ENCODE results near the gene SPON1. TPM values are rescaled to one million over a fixed set of nuclear protein-coding genes. Genes with fewer than 3 reads are reported as not detected.

The SPON1 gene
- total and polyA plus RNA-seq, 10 of the 15 experiments (the other 5 are each of a cell fraction or from before 2014, with no cell fraction given) = 0.13 to 1.1 (median 0.18) TPM; not detected in 5

- TF ChIP-seq POU2F2 (IDR thresholded peaks at IDR 0.05; ENCODE audit: borderline replicate concordance, low read depth, low read length) = 0 out of 3 replicates have a peak, but pooled peaks have one; percentile 25
- TF ChIP-seq DPF2 (IDR thresholded peaks at IDR 0.05) = 0 out of 2 replicates have a peak, but pooled peaks have one; percentile 18
- peak; percentile 65; the same call in 1 of the 2 replicates for TF ChIP-seq MTA2 (IDR thresholded peaks at IDR 0.05; ENCODE audit: low read depth)
- TF ChIP-seq IKZF2 (IDR thresholded peaks at IDR 0.05) = peak in 1 of 2 experiments; percentile 38; a peak in 3 of 4 replicates
- TF ChIP-seq IKZF1 (conservative IDR thresholded peaks at IDR 0.05) = peak; percentile 31
- TF ChIP-seq SMC3 (IDR thresholded peaks at IDR 0.05; ENCODE audit: borderline replicate concordance, low read length) = peak; percentile 4; the same call in 1 of the 2 replicates
- TF ChIP-seq, protein P1, sequence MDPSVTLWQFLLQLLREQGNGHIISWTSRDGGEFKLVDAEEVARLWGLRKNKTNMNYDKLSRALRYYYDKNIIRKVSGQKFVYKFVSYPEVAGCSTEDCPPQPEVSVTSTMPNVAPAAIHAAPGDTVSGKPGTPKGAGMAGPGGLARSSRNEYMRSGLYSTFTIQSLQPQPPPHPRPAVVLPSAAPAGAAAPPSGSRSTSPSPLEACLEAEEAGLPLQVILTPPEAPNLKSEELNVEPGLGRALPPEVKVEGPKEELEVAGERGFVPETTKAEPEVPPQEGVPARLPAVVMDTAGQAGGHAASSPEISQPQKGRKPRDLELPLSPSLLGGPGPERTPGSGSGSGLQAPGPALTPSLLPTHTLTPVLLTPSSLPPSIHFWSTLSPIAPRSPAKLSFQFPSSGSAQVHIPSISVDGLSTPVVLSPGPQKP (IDR thresholded peaks at IDR 0.05; ENCODE audit: low read depth, low read length) = no peak
- no peak for TF ChIP-seq REST (IDR thresholded peaks at IDR 0.05; ENCODE audit: low read depth, low read length)
- TF ChIP-seq IRF4 (IDR thresholded peaks at IDR 0.05; ENCODE audit: low read depth, low read length) = peak; percentile 74
Observed at GRCh38 chr11:14237444-14237961, 275.0 kb downstream of the SPON1 start (continued).
